ENCODE results near the gene GRID1. TPM values are rescaled to one million over a fixed set of nuclear protein-coding genes. Genes with fewer than 3 reads are reported as not detected.

Gene GRID1
- total RNA-seq, 1 experiment from 2014 or later: 0.37 TPM

GRCh38 chr10:85621562-85621961, 745.0 kb downstream of the GRID1 start:
- Mint-ChIP-seq H3K4me3 (no peak overlapping the region), H3K27me3 (ENCODE audit: low read depth) (no peaks in the 10 kb centered on the region; the same call in 1 of the 2 replicates), H3K4me1 (no peaks in the 10 kb centered on the region), H3K36me3 (no peaks in the 10 kb centered on the region), H3K9me3 (no peaks in the 10 kb centered on the region), H3K27ac (no peak overlapping the region)
- TF ChIP-seq, protein P1, sequence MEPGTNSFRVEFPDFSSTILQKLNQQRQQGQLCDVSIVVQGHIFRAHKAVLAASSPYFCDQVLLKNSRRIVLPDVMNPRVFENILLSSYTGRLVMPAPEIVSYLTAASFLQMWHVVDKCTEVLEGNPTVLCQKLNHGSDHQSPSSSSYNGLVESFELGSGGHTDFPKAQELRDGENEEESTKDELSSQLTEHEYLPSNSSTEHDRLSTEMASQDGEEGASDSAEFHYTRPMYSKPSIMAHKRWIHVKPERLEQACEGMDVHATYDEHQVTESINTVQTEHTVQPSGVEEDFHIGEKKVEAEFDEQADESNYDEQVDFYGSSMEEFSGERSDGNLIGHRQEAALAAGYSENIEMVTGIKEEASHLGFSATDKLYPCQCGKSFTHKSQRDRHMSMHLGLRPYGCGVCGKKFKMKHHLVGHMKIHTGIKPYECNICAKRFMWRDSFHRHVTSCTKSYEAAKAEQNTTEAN (CRISPR knock-in tag; IDR thresholded peaks at IDR 0.05): no peak
- TF ChIP-seq ZNF232 (CRISPR knock-in tag; IDR thresholded peaks at IDR 0.05) (no peak), NR2C2 (CRISPR knock-in tag; IDR thresholded peaks at IDR 0.05) (no peak), ZNF138 (CRISPR knock-in tag; conservative IDR thresholded peaks at IDR 0.05) (no peak), PRDM15 (CRISPR knock-in tag; IDR thresholded peaks at IDR 0.05) (no peak)
- TF ChIP-seq, protein P2, sequence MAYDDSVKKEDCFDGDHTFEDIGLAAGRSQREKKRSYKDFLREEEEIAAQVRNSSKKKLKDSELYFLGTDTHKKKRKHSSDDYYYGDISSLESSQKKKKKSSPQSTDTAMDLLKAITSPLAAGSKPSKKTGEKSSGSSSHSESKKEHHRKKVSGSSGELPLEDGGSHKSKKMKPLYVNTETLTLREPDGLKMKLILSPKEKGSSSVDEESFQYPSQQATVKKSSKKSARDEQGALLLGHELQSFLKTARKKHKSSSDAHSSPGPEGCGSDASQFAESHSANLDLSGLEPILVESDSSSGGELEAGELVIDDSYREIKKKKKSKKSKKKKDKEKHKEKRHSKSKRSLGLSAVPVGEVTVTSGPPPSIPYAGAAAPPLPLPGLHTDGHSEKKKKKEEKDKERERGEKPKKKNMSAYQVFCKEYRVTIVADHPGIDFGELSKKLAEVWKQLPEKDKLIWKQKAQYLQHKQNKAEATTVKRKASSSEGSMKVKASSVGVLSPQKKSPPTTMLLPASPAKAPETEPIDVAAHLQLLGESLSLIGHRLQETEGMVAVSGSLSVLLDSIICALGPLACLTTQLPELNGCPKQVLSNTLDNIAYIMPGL (CRISPR knock-in tag; IDR thresholded peaks at IDR 0.05): no peak
- ATAC-seq: no peak
- ChIA-PET POLR2A (no interaction called here), CTCF (no interaction called here)
- DNase-seq (ENCODE audit: low spot score): no peak

DNA sequence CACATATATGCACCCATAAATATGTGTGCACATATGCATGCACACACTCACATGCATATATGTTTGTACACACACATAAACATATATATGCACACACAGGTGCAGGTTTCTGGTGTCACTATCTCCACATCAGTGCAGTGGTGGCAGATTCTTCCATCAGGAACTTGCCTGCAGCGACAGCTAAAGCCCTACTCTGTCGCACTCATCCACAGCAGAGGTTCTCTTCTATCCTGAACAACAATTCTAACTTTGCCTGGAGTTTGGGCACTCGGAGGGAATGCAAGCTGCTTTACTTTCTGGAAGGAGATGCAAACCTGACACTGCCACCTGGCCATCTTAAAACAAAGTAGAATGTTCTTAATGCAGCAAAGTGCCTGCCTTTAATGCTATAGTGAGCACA, 745.8 kb downstream of the GRID1 start:
- Mint-ChIP-seq H3K9me3 (no peaks in the 10 kb centered on the region), H3K4me1 (no peaks in the 10 kb centered on the region), H3K4me3 (no peak overlapping the region), H3K27ac (no peak overlapping the region), H3K36me3 (no peaks in the 10 kb centered on the region), H3K27me3 (ENCODE audit: low read depth) (no peaks in the 10 kb centered on the region; the same call in 1 of the 2 replicates)
- TF ChIP-seq EMX1 (CRISPR knock-in tag; IDR thresholded peaks at IDR 0.05): no peak
- TF ChIP-seq ZNF671 (CRISPR knock-in tag; IDR thresholded peaks at IDR 0.05): no peak
- no peak for TF ChIP-seq ZBTB21 (CRISPR knock-in tag; IDR thresholded peaks at IDR 0.05; ENCODE audit: borderline replicate concordance)
- no peak for TF ChIP-seq CREM (CRISPR knock-in tag; IDR thresholded peaks at IDR 0.05)
- TF ChIP-seq, protein P3, sequence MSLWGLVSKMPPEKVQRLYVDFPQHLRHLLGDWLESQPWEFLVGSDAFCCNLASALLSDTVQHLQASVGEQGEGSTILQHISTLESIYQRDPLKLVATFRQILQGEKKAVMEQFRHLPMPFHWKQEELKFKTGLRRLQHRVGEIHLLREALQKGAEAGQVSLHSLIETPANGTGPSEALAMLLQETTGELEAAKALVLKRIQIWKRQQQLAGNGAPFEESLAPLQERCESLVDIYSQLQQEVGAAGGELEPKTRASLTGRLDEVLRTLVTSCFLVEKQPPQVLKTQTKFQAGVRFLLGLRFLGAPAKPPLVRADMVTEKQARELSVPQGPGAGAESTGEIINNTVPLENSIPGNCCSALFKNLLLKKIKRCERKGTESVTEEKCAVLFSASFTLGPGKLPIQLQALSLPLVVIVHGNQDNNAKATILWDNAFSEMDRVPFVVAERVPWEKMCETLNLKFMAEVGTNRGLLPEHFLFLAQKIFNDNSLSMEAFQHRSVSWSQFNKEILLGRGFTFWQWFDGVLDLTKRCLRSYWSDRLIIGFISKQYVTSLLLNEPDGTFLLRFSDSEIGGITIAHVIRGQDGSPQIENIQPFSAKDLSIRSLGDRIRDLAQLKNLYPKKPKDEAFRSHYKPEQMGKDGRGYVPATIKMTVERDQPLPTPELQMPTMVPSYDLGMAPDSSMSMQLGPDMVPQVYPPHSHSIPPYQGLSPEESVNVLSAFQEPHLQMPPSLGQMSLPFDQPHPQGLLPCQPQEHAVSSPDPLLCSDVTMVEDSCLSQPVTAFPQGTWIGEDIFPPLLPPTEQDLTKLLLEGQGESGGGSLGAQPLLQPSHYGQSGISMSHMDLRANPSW (CRISPR knock-in tag; conservative IDR thresholded peaks at IDR 0.05; ENCODE audit: low read depth): no peak
- TF ChIP-seq ARID4B (CRISPR knock-in tag; IDR thresholded peaks at IDR 0.05; ENCODE audit: borderline replicate concordance): no peak
- no peak for TF ChIP-seq PRDM15 (CRISPR knock-in tag; IDR thresholded peaks at IDR 0.05)
- CTCF ChIA-PET: no interaction called here
- POLR2A ChIA-PET: no interaction called here
- DNase-seq (ENCODE audit: low spot score) (no peak), ATAC-seq (no peak)

All from WTC11 (cell line).